GM18907 (cell line): Measurements from ENCODE around the gene FCAMR.

Source experiments
- ATAC-seq: cut with Tn5 transposase; IDR thresholded peaks from one replicate; pipeline ENCODE4 v1.9.1; 2021; ENCODE audit warnings: mild to moderate bottlenecking, moderate library complexity; ENCODE audit not compliant: unreplicated experiment

FCAMR gene

DNA sequence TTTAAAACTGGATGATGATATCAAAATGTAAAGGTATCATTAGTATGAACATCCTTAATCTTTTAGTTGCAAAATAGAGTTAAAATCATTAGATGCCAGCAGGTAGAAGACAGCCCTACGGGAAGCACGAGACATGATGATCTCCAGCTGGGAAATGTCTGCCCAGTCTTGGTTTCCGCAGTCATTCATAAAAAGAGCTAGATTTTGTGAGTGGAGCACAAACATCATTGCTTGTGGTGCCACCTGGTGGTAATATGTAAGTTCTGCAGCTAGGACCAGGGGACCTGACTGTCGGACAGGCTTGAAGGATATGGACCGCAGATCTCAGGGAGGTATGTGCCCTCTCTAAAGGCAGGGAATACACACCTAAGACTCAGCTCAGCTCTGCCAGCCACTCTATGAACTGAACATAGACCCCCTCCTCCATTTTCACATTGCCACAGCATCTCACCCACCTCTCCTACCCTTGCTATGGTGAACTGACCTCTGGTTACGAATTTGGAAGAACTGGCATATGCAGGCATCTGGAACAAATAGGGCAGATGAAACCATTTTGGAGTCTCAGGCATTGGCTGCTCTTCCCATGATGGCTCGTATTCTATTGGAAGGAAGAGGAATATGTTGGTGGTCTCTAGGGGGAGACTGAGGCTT lies 57.7 kb downstream of the FCAMR start:
- ATAC-seq = peak; percentile 41

DNA sequence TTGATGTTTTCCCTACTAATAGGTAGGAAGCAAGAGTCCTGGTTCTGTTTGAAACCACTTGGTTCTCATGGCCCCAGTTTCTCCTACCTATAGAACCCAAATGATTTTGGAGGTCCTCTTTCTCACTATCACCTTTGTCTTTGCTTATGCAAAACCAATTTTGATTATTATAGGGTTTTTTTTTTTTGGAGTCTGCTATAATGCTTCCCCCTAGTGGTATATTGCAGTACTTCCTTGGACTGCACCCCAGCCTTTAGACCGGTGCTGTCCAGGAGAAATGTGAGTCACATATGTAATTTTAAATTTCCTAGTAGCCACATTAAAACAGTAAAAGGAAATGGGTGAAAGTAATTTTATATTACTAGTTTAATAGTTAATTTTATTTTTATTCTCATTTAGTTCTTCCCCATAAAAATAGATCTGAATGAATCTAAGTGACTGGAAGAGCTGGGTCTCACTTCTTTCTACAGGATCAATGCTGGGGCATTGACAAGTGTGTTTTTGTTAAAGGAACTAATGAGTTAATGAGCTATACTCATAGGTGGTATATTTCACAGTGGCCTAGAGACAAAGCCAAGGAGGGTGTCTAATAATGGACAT lies 59.1 kb downstream of the FCAMR start:
- no peak for ATAC-seq

DNA sequence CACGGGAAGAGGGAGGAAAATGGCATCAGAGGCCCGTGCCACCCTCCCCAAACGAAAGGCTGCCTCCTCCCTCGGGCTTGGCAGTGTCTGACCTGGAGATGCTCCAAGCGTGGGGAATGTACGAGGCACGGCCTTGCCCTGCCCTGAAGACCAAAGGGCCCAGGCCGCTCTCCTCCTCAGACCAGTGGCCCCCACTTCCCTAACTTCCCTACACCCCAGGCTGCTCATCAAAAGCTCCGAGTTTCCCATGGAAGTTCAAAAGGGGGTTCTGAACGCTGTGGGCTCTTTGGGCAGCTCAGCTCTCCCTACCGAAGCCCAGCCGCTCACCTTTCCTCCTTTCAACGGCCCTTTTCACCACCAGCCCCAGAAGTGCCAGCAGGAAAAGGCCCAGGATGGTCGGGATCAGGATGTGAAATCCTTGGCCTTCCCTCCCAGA lies 60.4 kb downstream of the FCAMR start:
- ATAC-seq = no peak

DNA sequence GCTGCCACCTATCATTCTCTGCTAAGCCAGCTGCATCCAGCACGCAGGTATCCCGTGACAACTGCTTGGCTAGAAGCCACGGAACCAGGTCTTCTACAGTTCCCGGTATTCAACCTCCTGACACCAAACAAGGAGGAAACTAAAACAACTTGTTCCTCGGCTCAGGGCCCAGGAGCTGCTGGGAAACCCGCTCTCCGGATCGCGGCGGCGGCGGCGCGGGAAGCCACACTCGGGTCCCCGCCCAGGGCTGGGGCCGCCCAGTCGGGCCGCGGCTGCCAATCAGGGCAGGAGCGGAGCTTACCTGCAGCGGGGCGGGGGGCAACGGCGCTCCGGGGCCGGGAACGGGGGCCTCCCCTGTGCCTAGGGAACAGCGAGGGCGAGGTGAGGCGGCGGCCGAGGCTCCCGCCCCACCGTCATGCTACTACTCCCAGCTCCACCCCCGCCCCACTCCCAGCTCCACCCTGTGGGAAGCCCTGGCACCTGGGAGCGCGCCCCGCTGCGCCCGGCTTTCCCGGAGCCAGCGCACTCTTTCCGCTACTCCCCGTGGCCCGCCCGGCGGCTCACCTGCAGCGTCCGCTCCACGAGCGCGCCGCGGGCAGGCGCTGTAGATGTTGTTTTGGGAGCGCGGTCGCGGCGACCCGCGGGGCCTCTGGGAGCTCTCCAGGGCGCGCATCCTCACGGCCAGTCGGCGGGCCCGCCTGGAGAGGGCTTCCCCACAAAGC lies 60.9 kb downstream of the FCAMR start:
- no peak for ATAC-seq

DNA sequence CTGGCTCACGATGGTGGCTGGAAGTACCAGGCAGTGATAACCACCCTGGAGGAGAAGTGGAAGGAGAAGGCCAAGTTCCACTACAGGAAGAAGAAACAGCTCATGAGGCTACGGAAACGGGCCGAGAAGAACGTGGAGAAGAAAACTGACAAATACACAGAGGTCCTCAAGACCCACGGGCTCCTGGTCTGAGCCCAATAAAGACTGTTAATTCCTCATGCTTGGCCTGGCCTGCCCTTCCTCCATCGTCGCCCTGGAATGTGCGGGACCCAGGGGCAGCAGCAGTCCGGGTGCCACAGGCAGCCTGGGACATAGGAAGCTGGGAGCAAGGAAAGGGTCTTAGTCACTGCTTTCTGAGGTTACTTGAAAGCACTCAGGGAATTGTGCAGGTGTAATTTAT lies 62.2 kb downstream of the FCAMR start:
- no peak for ATAC-seq
